GM19468 (cell line): ENCODE results near the gene ISCU.
A peak's percentile ranks its signal among the peaks of the same experiment; 100 is the strongest.

Source experiments
- ATAC-seq: cut with Tn5 transposase; IDR thresholded peaks from one replicate; pipeline ENCODE4 v1.9.1; 2021; ENCODE audit warnings: mild to moderate bottlenecking, moderate library complexity, moderate number of reproducible peaks; ENCODE audit not compliant: unreplicated experiment; ENCODE audit errors: extremely low read depth

ISCU gene

DNA sequence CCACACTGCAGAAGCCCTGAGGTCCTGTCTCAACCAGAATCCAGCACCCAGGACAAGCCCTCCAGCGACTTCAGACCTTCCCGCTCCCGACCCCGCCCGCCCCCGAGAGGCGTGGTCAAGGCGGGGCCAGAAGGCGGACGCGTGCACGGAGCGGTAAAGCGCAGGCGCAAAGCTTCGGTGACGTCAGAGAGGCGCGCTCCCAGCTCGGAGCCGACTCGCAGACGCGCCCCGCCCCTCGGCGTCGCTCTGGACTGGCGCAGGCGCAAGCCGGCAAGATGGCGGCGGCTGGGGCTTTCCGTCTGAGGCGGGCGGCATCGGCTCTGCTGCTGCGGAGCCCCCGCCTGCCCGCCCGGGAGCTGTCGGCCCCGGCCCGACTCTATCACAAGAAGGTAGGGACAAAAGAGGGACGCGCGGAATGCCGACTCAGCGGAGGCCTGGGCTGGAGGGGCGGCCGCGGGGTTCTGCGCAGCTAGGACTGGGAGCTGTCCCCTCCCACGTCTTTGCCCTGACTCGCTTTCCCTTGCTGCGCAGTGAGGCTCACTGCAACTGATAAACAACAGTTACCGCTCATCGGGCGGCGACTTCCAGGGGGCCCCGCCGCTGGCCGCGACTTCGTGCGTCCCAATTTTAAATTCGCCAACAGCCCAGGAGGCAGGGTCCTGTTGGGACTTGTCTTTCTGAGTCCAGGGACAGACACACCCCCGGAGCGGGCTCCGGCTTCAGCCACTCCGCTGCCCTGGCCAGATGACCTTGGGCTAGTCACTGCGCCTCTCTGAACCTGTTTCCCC is at the start of gene ISCU:
Gene ISCU (plus strand): TSS at position 249 of the 788 bp plus-strand sequence. CDS start 27 bp downstream, at position 276.
- peak; percentile 61 for ATAC-seq

DNA sequence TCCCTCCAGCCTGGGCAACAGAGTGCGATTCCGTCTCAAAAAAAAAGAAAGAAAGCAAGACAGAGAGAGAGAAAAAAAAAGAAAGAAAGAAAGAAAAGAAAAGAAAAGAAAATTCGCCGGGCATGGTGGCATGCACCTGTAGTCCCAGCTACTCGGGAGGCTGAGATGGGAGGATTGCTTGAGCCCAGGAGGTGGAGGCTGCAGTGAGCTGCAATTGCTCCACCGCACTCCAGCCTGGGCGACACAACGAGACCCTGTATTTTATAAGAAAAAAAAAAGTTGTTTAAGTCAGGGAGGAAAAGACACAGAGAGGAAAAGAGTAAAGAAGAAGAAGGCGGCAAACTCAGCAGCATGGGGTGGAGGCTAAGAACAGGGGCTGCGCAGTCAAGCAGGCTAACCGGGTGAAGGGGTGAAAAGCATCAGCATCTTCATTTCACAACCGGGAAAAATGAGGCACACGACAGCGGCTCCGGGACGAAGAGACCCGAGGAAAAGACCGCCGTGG is 47.9 kb upstream of the ISCU start:
- no peak for ATAC-seq

- peak; percentile 80 for ATAC-seq
Observed at GRCh38 chr12:108514973-108515814, 47.2 kb upstream of the ISCU start, which contains the start of gene FICD. FICD (plus strand) TSS chr12:108515277; CDS start chr12:108516973, 1,696 bp downstream.

DNA sequence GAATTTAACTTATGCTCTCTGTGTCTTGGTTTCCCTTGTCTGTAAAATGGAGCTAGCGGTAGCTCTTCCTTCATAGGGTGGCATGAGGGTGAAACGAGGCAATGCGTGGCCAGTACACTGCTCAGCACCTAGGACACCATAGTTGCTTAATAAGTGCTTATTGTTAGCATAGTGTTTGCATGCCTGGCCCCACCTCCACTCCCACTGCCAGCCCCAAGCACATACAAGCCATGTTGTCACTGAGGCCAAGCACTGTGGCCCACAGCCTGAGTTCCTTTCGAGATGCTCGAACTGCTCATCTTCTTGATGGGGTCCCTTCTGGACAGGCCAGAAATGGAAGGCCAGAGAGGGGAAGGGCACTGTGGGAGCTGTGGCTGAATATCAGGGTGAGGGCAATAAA is 46.5 kb upstream of the ISCU start:
- ATAC-seq, result no peak

DNA sequence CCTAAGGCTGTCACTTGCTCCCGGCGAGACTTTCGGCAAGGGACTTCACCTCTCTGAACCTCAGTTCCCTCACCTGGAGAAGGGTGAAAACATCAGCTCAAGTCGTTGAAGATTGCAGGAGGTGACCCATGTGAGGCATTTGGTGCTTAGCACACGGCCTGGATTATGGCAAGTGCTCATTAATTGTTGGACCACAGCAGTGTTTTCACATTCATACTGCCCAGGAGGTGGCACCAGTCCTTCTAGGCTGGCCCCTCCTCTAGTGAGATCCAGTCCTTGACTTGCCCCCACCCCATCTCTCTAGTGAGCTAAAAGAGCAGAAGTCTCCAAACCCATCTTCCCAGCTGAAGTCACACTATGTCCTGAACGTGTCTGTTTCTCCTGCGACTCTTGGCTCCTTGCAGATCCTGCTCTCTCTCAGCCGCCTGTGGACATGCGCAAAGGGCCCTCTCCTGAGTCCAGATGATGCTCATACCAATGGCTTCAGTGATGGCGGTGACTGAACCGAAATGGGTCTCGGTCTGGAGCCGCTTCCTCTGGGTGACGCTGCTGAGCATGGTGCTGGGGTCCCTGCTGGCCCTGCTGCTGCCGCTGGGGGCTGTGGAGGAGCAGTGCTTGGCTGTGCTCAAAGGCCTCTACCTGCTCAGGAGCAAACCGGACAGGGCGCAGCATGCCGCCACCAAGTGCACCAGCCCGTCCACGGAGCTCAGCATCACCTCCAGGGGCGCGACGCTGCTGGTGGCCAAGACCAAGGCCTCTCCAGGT is 45.7 kb upstream of the ISCU start:
- no peak for ATAC-seq

DNA sequence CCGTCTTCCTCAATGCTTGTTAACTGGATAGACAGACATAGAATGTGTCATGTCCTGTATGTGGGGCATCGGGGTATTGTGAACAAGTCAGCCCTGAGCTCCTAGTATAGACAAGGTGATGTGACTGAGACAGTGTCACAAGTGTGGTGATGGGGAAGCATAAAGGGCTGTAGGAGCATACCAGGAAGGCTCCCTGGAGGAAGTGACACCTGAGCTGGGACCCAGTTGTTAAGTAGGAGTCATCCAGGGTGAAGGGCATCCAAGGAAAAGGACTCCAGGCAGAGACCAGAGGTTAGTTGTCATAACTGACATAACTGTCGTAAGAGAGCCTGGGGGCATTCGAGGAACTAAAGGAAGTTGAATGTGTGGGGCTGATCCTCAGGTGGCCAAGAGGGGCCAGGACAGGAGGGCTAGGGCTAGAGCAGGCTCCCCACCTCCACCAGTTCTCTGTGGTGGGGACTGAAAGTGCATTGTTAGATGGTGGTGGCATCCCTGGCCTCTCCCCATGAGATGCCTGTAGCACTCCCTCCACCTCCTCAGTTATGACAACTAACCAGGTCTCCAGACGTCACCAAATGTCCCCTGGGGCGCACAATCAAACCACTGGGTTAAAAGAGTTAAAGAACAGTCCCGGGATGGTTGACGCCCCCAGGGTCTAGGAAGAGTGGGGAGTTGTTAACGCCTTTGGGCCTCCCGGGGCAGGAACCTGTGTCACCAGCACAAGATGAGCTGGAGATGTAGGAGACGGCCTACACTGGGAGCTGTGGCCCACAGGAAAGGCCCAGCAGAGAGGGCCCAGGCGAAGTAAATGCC is 44.9 kb upstream of the ISCU start:
- ATAC-seq, result no peak

DNA sequence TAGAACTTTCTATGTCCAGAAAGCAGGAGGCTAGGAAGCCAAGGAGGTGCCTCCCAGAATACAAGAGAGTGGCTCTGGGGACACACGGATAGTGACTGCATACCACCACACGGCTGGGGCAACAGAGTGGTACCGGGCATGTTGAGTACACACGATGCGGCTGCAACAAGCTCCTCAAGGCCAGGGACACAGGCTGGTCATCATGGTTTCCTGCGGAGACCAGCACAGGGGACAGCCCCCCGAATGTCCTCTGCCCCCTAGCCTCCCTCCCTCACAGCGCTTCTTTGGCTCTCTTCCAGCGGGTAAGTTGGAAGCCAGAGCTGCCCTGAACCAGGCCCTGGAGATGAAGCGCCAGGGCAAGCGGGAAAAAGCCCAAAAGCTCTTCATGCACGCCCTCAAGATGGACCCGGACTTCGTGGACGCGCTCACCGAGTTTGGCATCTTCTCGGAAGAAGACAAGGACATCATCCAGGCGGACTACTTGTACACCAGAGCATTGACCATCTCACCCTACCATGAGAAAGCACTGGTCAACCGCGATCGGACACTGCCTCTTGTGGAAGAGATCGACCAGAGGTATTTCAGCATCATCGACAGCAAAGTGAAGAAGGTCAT is 44.2 kb upstream of the ISCU start:
- no peak for ATAC-seq

- ATAC-seq, result no peak
Observed at GRCh38 chr12:108518716-108519496, 43.5 kb upstream of the ISCU start.

DNA sequence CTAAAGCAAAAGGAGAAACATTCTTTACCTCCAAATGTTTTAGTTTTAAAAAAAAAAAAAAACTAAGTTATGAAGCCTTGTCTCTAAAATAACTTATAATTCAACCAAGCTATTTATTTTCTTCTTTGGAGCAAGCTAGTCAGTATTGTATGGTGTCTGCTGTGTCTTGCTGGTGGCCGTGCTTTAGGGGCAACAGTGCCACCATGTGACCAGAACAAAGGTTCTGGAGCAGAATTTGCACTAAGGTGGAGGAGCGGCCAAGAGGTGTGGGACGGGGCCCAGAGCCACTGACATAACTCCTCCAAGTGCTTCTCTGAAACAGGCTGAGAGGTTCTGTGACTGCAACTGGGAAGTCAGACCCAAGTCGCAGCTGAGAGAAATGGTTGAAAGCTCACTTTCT is 42.8 kb upstream of the ISCU start:
- no peak for ATAC-seq

- ATAC-seq, result no peak
Observed at GRCh38 chr12:108523365-108523764, 39.0 kb upstream of the ISCU start.

GRCh38 chr12:108525681-108526080 is 36.7 kb upstream of the ISCU start:
- no peak for ATAC-seq

- ATAC-seq, result no peak
Observed at GRCh38 chr12:108526482-108527165, 35.8 kb upstream of the ISCU start.

DNA sequence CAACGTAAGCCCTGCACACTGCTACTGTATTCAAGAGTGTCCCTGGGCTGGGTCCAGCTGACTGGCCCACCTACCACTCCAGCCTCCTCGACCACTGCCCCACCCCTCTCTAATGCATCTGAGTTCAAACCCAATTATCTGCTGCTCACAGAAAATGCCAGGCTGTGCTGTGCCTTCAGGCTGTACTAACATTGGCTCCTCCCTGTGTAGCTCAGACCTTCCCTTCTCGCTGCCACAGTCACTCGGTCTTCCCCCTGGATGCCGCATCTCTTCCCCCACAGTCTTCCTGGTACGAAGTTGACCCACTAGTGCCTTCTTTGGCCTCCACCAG is 35.3 kb upstream of the ISCU start:
- ATAC-seq, result no peak

DNA sequence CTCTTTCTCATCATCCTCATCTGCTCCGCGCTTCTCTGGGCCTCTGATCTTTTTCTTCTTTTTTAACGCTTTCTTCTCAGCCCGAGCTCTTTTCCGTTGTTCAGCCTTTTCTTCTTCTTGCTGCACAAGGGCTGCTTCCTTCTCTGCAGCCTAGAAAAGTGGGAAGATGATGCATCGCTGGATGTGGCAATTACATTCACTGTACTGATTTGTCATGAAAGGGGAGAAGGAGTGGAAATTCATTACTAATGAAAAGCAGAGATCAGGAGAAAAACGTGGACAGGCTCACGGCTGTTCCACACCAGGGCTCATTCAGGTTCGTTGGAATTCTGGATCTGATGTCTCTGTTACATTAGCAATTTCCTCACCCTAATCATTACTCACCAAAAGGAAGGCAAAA is 32.2 kb upstream of the ISCU start:
- ATAC-seq, result no peak

DNA sequence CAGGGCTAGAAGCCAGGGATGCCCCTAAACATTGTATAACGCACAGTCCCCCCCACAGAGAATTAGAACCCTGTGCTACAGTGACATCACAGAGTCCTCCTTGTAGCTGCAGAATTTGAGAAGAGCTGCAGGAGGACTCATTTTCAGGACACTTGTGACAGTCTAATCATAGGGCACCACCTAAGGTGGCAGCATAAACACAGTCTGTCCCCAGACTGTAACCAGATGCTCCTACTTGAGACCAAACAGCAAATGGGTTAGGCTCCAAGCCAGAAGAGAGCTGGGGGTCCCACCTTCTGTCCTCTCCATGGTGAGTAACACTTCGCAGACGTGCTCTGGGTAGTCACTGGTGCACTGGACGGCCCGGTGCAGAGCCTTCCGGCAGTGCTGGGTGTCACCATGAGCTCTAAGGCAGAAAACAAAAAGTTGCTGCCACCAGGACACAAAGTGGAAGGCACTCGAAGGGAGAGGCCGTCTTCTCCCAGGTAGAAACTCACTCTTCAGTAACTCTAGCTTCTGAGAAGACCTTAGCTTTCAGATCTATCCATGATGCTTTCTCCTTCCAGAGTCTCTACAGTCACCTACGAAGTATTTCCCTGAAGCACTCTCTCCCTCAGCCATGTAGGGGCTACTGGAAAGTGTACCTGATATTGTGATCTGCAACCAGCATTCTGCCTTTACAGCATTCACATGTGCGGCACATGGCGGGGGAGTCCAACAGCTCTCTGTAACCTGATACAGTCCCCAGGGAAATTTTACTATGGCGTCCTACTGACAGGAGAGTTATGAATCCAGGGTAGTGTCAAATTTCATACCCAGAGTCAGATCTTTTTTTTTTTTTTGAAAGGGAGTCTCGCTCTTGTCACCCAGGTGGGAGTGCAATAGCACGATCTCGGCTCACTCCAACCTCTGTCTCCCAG is 30.2 kb upstream of the ISCU start:
- ATAC-seq, result no peak

GRCh38 chr12:108538146-108538545 is 24.2 kb upstream of the ISCU start:
- no peak for ATAC-seq

- ATAC-seq, result no peak
Observed at GRCh38 chr12:108538616-108539195, 23.7 kb upstream of the ISCU start.
